ENCODE results near the gene SLC22A8.

GRCh38 chr11:62965574-62965973, 50.1 kb downstream of the SLC22A8 start:
- TF ChIP-seq EP300 (IDR thresholded peaks at IDR 0.05) = no peak
- TF ChIP-seq CTCF (IDR thresholded peaks at IDR 0.05) = no peak
